ENCODE data around the gene ARHGEF28. TPM values are rescaled to one million over a fixed set of nuclear protein-coding genes. Genes with fewer than 3 reads are reported as not detected.

Gene ARHGEF28
- total RNA-seq, 4 donors from 2014 or later = 16.9 to 29.7 (median 25.7) TPM

- ATAC-seq = no peak
- no peak overlapping the region for H3K4me3 ChIP-seq
- H3K27ac ChIP-seq = no peak overlapping the region
- peaks cover 0 to 6% (median 0%) of the 10 kb centered on the region in 3 donors for H3K4me1 ChIP-seq
- H3K36me3 ChIP-seq = no peaks in the 10 kb centered on the region
- TF ChIP-seq POLR2A (IDR thresholded peaks at IDR 0.05) (no peak), EP300 (IDR thresholded peaks at IDR 0.05) (no peak), POLR2AphosphoS5 (IDR thresholded peaks at IDR 0.05) (no peak), CTCF (IDR thresholded peaks at IDR 0.05) (no peak)
- WGBS, 2 donors (ENCODE audit: low coverage in 1 of 2) = 19 to 71% methylated on average over 1 to 3 of the region's 3 CpGs
- peaks cover 1% of the 10 kb centered on the region for H3K27me3 ChIP-seq
- H3K9me3 ChIP-seq = no peaks in the 10 kb centered on the region
These were observed 324.5 kb downstream of the ARHGEF28 start for GRCh38 chr5:73950441-73950873.

- no peaks in the 10 kb centered on the region for H3K36me3 ChIP-seq
- WGBS, 2 donors (ENCODE audit: low coverage in 1 of 2) = 77 to 84% methylated on average over 3 of the region's 3 CpGs
- H3K4me1 ChIP-seq = peaks cover 0 to 6% (median 0%) of the 10 kb centered on the region in 3 donors
- no peak overlapping the region for H3K4me3 ChIP-seq
- no peaks in the 10 kb centered on the region for H3K9me3 ChIP-seq
- no peak overlapping the region for H3K27ac ChIP-seq
- TF ChIP-seq POLR2A (IDR thresholded peaks at IDR 0.05) (no peak), POLR2AphosphoS5 (IDR thresholded peaks at IDR 0.05) (no peak), CTCF (IDR thresholded peaks at IDR 0.05) (no peak), EP300 (IDR thresholded peaks at IDR 0.05) (no peak)
- ATAC-seq = no peak
- H3K27me3 ChIP-seq = no peaks in the 10 kb centered on the region
These were observed 325.0 kb downstream of the ARHGEF28 start for GRCh38 chr5:73950912-73951430.

- H3K27me3 ChIP-seq = no peaks in the 10 kb centered on the region
- no peak for ATAC-seq
- no peaks in the 10 kb centered on the region for H3K4me1 ChIP-seq
- no peak overlapping the region for H3K4me3 ChIP-seq
- H3K27ac ChIP-seq = no peak overlapping the region
- no peak for TF ChIP-seq CTCF (IDR thresholded peaks at IDR 0.05)
- 25 to 48% methylated on average over 1 to 3 of the region's 3 CpGs for WGBS, 2 donors (ENCODE audit: low coverage in 1 of 2)
- H3K9me3 ChIP-seq = no peaks in the 10 kb centered on the region
- H3K36me3 ChIP-seq = no peaks in the 10 kb centered on the region
These were observed 326.9 kb downstream of the ARHGEF28 start for GRCh38 chr5:73952872-73953271.

GRCh38 chr5:73954381-73954780 is 328.4 kb downstream of the ARHGEF28 start:
- ATAC-seq = no peak
- Histone ChIP-seq H3K36me3 (no peaks in the 10 kb centered on the region), H3K9me3 (no peaks in the 10 kb centered on the region), H3K4me1 (no peaks in the 10 kb centered on the region), H3K27ac (no peak overlapping the region), H3K27me3 (no peaks in the 10 kb centered on the region), H3K4me3 (no peak overlapping the region)
- 97 to 100% methylated on average over 2 of the region's 2 CpGs for WGBS, 2 donors (ENCODE audit: low coverage in 1 of 2)
- TF ChIP-seq CTCF (IDR thresholded peaks at IDR 0.05) (no peak), EP300 (IDR thresholded peaks at IDR 0.05) (no peak), POLR2AphosphoS5 (IDR thresholded peaks at IDR 0.05) (no peak), POLR2A (IDR thresholded peaks at IDR 0.05) (no peak)

- Histone ChIP-seq H3K9me3 (no peaks in the 10 kb centered on the region), H3K36me3 (no peaks in the 10 kb centered on the region), H3K27me3 (no peaks in the 10 kb centered on the region), H3K4me3 (no peak overlapping the region), H3K4me1 (no peaks in the 10 kb centered on the region), H3K27ac (no peak overlapping the region)
- TF ChIP-seq EP300 (IDR thresholded peaks at IDR 0.05) (no peak), POLR2A (IDR thresholded peaks at IDR 0.05) (no peak), POLR2AphosphoS5 (IDR thresholded peaks at IDR 0.05) (no peak)
- ATAC-seq = no peak
- WGBS, 2 donors (ENCODE audit: low coverage in 1 of 2) = 75 to 93% methylated on average over 4 of the region's 5 CpGs
These were observed 329.4 kb downstream of the ARHGEF28 start for GRCh38 chr5:73955271-73955846.
